DMS153 (cell line): Measurements from ENCODE around the gene TRAPPC1.

Source experiments
- DNase-seq: peaks from one replicate; lab custom pipeline; 2025; lab: John Stamatoyannopoulos, UW

The TRAPPC1 gene

GRCh38 chr17:7897773-7898172 lies 34.0 kb downstream of the TRAPPC1 start:
- no peak for DNase-seq

GRCh38 chr17:7897090-7897489 lies 34.7 kb downstream of the TRAPPC1 start:
- DNase-seq, result no peak

GRCh38 chr17:7894866-7895265 lies 36.9 kb downstream of the TRAPPC1 start:
- DNase-seq, result no peak

- no peak for DNase-seq
Measured at GRCh38 chr17:7894226-7894625, 37.5 kb downstream of the TRAPPC1 start.

GRCh38 chr17:7893187-7893880 lies 38.4 kb downstream of the TRAPPC1 start:
- DNase-seq, result no peak

- peak; percentile 82 for DNase-seq
Measured at GRCh38 chr17:7889166-7889955, 42.4 kb downstream of the TRAPPC1 start.

- no peak for DNase-seq
Measured at GRCh38 chr17:7888184-7888920, 43.4 kb downstream of the TRAPPC1 start, which contains the start of gene CHD3. CHD3 (plus strand) TSS chr17:7888789; CDS start chr17:7889001, 212 bp downstream.

- peak; percentile 84 for DNase-seq
Measured at GRCh38 chr17:7887482-7888183, 44.1 kb downstream of the TRAPPC1 start.

GRCh38 chr17:7887038-7887481 lies 44.7 kb downstream of the TRAPPC1 start:
- DNase-seq, result no peak

GRCh38 chr17:7886227-7887037 lies 45.3 kb downstream of the TRAPPC1 start:
- no peak for DNase-seq

- no peak for DNase-seq
Measured at GRCh38 chr17:7885367-7886226, 46.1 kb downstream of the TRAPPC1 start.

- no peak for DNase-seq
Measured at GRCh38 chr17:7884581-7885366, 47.0 kb downstream of the TRAPPC1 start.

- DNase-seq, result no peak
Measured at GRCh38 chr17:7883781-7884386, 47.9 kb downstream of the TRAPPC1 start.

GRCh38 chr17:7882629-7883028 lies 49.1 kb downstream of the TRAPPC1 start:
- no peak for DNase-seq

GRCh38 chr17:7882068-7882467 lies 49.7 kb downstream of the TRAPPC1 start:
- peak; percentile 3 for DNase-seq

GRCh38 chr17:7881276-7882054 lies 50.3 kb downstream of the TRAPPC1 start:
- no peak for DNase-seq
